Gastroesophageal sphincter (tissue), 3 donors: ENCODE results near the gene PCLO.

ENCODE experiments used
- CTCF ChIP-seq, 4 experiments: fragments of 200-600 bp in 2 of 4; fragments of 450-650 bp in 2 of 4; sonication (generic) in 1 of 4; IDR thresholded peaks; one replicate each; pipeline ENCODE4 v1.5.1; 2017 to 2019; ENCODE audit warnings: antibody characterized with exemption in 4 of 4, mild to moderate bottlenecking in 2 of 4, moderate library complexity in 2 of 4
- EP300 ChIP-seq: sonication (generic); formaldehyde crosslinking; IDR thresholded peaks from one replicate; pipeline ENCODE4 v1.6.1; 2017; ENCODE audit warnings: antibody characterized with exemption, mild to moderate bottlenecking
- POLR2AphosphoS5 ChIP-seq: sonication (generic); formaldehyde crosslinking; IDR thresholded peaks from one replicate; pipeline ENCODE4 v1.6.1; 2017; ENCODE audit warnings: antibody characterized with exemption

GRCh38 chr7:83118347-83119025 lies 44.2 kb downstream of the PCLO start:
- TF ChIP-seq CTCF (IDR thresholded peaks at IDR 0.05) (no peak), EP300 (no peak), POLR2AphosphoS5 (no peak)
